ENCODE data around the gene NEGR1.

DNA sequence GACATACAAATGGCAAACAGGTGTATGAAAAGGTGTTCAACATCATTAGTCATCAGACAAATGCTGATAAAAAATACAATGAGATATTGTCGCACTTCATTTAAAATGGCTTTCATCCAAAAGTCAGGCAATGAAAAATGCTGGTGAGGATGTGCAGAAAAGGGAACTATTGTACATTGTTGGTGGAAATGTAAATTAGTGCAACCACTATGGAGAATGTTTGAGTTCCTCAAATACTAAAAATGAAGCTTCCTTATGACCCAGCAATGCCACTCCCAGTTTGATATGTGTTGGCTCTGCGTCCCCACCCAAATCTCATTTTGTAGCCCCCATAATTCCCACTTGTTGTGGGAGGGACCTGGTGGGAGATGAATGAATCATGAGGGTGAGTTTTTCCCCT, 891.8 kb downstream of the NEGR1 start:
- TF ChIP-seq, protein P1, sequence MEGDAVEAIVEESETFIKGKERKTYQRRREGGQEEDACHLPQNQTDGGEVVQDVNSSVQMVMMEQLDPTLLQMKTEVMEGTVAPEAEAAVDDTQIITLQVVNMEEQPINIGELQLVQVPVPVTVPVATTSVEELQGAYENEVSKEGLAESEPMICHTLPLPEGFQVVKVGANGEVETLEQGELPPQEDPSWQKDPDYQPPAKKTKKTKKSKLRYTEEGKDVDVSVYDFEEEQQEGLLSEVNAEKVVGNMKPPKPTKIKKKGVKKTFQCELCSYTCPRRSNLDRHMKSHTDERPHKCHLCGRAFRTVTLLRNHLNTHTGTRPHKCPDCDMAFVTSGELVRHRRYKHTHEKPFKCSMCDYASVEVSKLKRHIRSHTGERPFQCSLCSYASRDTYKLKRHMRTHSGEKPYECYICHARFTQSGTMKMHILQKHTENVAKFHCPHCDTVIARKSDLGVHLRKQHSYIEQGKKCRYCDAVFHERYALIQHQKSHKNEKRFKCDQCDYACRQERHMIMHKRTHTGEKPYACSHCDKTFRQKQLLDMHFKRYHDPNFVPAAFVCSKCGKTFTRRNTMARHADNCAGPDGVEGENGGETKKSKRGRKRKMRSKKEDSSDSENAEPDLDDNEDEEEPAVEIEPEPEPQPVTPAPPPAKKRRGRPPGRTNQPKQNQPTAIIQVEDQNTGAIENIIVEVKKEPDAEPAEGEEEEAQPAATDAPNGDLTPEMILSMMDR (IDR thresholded peaks at IDR 0.05) = no peak
- TF ChIP-seq POLR2A (IDR thresholded peaks at IDR 0.05) = no peak
- no peak for TF ChIP-seq POLR2AphosphoS5 (IDR thresholded peaks at IDR 0.05; ENCODE audit: insufficient read depth in 1 of 2, low read depth in 1 of 2)
